DND-41 (cell line): ENCODE measurements around the gene CFAP20DC.

Experiments used
- CTCF ChIP-seq: IDR thresholded peaks from 2 replicates; pipeline ENCODE4 v1.5.1; 2012; ENCODE audit warnings: borderline replicate concordance, low read length, moderate library complexity, mild to moderate bottlenecking; ENCODE audit not compliant: poor library complexity, severe bottlenecking; ENCODE audit errors: extremely low read depth
- EZH2 ChIP-seq: IDR thresholded peaks from 3 replicates; pipeline ENCODE4 v1.6.1; 2012; ENCODE audit warnings: borderline replicate concordance, low read depth, mild to moderate bottlenecking, moderate library complexity, low read length, inconsistent platforms; ENCODE audit not compliant: severe bottlenecking

- TF ChIP-seq CTCF (no peak), EZH2 (no peak)
Observed at GRCh38 chr3:58835086-58835485, 214.7 kb downstream of the CFAP20DC start.
